ENCODE measurements around the gene NAA16. TPM values are rescaled to one million over a fixed set of nuclear protein-coding genes. Genes with fewer than 3 reads are reported as not detected.

NAA16 gene
- total and polyA plus RNA-seq, 9 of the 15 experiments (the other 6 are each of a cell fraction or from before 2014, with no cell fraction given) = 3.7 to 18.2 (median 12.0) TPM

DNA sequence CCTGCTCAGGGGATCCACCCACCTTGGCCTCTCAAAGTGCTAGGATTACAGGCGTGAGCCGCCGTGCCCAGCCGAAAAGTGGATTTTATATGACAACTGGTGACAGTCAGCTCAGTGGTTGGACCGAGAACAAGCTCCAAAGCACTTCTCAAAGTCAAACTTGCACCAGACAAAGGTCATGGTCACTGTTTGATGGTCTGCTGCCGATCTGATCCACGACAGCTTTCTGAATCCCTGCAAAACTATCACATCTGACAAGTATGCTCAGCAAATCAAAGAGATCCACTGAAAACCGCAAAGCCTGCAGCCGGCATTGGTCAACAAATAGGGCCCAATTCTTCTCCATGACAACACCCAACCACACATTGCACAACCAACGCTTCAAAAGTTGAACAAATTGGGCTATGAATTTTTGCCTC lies 21.6 kb upstream of the NAA16 start:
- no TSS peak for BruUV-seq (replicated peaks)
- no peaks in the 10 kb centered on the region for H3K9me1 ChIP-seq (ENCODE audit: control insufficient read depth, insufficient read depth, low read length)
- DNase-seq (ENCODE audit: extremely low read depth in 1 of 4, low spot score in 3 of 4) = no peak
- TF ChIP-seq FOSL1 (tag; conservative IDR thresholded peaks at IDR 0.05) = no peak
- TF ChIP-seq TFAM (CRISPR knock-in tag; conservative IDR thresholded peaks at IDR 0.05) = no peak
- TF ChIP-seq RFX1 (IDR thresholded peaks at IDR 0.05) = peak; percentile 26; the same call in 1 of the 2 replicates
- TF ChIP-seq KDM1A (IDR thresholded peaks at IDR 0.05) = 0 out of 4 replicates have a peak, but pooled peaks of 1 of the 2 experiments have one; percentile 16
- no peak for TF ChIP-seq RBM25 (IDR thresholded peaks at IDR 0.05; ENCODE audit: low read depth, low read length, severe bottlenecking)
- no peak for TF ChIP-seq HMGN3 (IDR thresholded peaks at IDR 0.05; ENCODE audit: borderline replicate concordance, extremely low read depth, insufficient read length, low read depth, low read length)
- TF ChIP-seq MIER1 (IDR thresholded peaks at IDR 0.05; ENCODE audit: low read depth) = no peak
- TF ChIP-seq, protein P1, sequence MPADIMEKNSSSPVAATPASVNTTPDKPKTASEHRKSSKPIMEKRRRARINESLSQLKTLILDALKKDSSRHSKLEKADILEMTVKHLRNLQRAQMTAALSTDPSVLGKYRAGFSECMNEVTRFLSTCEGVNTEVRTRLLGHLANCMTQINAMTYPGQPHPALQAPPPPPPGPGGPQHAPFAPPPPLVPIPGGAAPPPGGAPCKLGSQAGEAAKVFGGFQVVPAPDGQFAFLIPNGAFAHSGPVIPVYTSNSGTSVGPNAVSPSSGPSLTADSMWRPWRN (IDR thresholded peaks at IDR 0.05; ENCODE audit: low read depth) = no peak
- TF ChIP-seq PPARD (CRISPR knock-in tag; IDR thresholded peaks at IDR 0.05) = no peak
- TF ChIP-seq, protein P2, sequence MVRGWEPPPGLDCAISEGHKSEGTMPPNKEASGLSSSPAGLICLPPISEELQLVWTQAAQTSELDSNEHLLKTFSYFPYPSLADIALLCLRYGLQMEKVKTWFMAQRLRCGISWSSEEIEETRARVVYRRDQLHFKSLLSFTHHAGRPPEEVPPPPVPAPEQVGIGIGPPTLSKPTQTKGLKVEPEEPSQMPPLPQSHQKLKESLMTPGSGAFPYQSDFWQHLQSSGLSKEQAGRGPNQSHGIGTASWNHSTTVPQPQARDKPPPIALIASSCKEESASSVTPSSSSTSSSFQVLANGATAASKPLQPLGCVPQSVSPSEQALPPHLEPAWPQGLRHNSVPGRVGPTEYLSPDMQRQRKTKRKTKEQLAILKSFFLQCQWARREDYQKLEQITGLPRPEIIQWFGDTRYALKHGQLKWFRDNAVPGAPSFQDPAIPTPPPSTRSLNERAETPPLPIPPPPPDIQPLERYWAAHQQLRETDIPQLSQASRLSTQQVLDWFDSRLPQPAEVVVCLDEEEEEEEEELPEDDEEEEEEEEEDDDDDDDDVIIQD (CRISPR knock-in tag; IDR thresholded peaks at IDR 0.05) = no peak
- TF ChIP-seq ZNF589 (CRISPR knock-in tag; IDR thresholded peaks at IDR 0.05; ENCODE audit: low read depth) = no peak
- TF ChIP-seq ATF7 (IDR thresholded peaks at IDR 0.05) = no peak
- TF ChIP-seq CEBPG (CRISPR knock-in tag; IDR thresholded peaks at IDR 0.05) = no peak
- TF ChIP-seq CEBPG (tag; conservative IDR thresholded peaks at IDR 0.05 in 1 of 2, IDR thresholded peaks at IDR 0.05 in 1 of 2) = peak; percentile 15 to 60; a peak in 3 of 4 replicates
- TF ChIP-seq CEBPB (tag; IDR thresholded peaks at IDR 0.05) = peak; percentile 72
- TF ChIP-seq, protein P3, sequence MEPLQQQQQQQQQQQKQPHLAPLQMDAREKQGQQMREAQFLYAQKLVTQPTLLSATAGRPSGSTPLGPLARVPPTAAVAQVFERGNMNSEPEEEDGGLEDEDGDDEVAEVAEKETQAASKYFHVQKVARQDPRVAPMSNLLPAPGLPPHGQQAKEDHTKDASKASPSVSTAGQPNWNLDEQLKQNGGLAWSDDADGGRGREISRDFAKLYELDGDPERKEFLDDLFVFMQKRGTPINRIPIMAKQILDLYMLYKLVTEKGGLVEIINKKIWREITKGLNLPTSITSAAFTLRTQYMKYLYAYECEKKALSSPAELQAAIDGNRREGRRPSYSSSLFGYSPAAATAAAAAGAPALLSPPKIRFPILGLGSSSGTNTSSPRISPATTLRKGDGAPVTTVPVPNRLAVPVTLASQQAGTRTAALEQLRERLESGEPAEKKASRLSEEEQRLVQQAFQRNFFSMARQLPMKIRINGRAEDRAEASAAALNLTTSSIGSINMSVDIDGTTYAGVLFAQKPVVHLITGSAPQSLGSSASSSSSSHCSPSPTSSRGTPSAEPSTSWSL (CRISPR knock-in tag; IDR thresholded peaks at IDR 0.05; ENCODE audit: borderline replicate concordance) = no peak
- TF ChIP-seq RCOR1 (IDR thresholded peaks at IDR 0.05; ENCODE audit: borderline replicate concordance in 1 of 2, low read depth in 2 of 2, low read length in 2 of 2) = peak in 1 of 2 experiments; percentile 37; a peak in 1 of 4 replicates
- no peak for TF ChIP-seq MYC (IDR thresholded peaks at IDR 0.05; ENCODE audit: low read depth, low read length)
- no peak for TF ChIP-seq MYC (CRISPR knock-in tag; IDR thresholded peaks at IDR 0.05; ENCODE audit: borderline replicate concordance, low read depth)
- no peak overlapping the region for H3K9ac ChIP-seq (ENCODE audit: insufficient read depth in 1 of 2, low read depth in 2 of 2, low read length in 2 of 2)
- H3K9me3 ChIP-seq (replicated peaks; ENCODE audit: control insufficient read depth, insufficient read depth, low read depth, low read length) = no peaks in the 10 kb centered on the region
- in situ Hi-C loops (cut with MboI) = no loop called here
- no peak overlapping the region for H3K4me2 ChIP-seq (ENCODE audit: insufficient read depth, low read length)
- no peak overlapping the region for H3K27ac ChIP-seq (ENCODE audit: extremely low read depth, low read depth, low read length)
- H3K27me3 ChIP-seq (ENCODE audit: control insufficient read depth in 2 of 2, insufficient read depth in 2 of 2, low read length in 2 of 2) = no peaks in the 10 kb centered on the region; a peak in 1 of 5 replicates
- H3K4me3 ChIP-seq = no peak overlapping the region
- 17% methylated on average over 10 of the region's 10 CpGs for WGBS (ENCODE audit: insufficient coverage, low coverage, missing lambda C conversion rate)
- no peak for ATAC-seq
- H2AFZ ChIP-seq (ENCODE audit: low read depth, low read length) = no peak overlapping the region
- no peaks in the 10 kb centered on the region for H3K36me3 ChIP-seq (ENCODE audit: control insufficient read depth, insufficient read depth, low read length)
- FAIRE-seq = no peak
- ChIA-PET CTCF (ENCODE audit: low intra/inter-chr PET ratio) (no interaction called here), POLR2A (no interaction called here)
- no peaks in the 10 kb centered on the region; a peak in 1 of 5 replicates for H3K4me1 ChIP-seq (replicated peaks in 1 of 2; ENCODE audit: control insufficient read depth in 2 of 2, insufficient read depth in 2 of 2, low read length in 2 of 2)
- H4K20me1 ChIP-seq (replicated peaks; ENCODE audit: control insufficient read depth, insufficient read depth, low read length) = no peaks in the 10 kb centered on the region
- intact Hi-C loops (cut with micrococcal nuclease) = no loop called here
- no peaks in the 10 kb centered on the region for H3K79me2 ChIP-seq (ENCODE audit: control insufficient read depth, insufficient read depth, low read length)
